NCI-H2029 treated with DMSO at 0.1 percent for 48 hours (cell line): ENCODE data around the gene ENHO.

ENCODE experiments used
- DNase-seq: peaks from one replicate; lab custom pipeline; 2025; lab: John Stamatoyannopoulos, UW

The ENHO gene

GRCh38 chr9:34475097-34475496 is 47.7 kb downstream of the ENHO start:
- DNase-seq = no peak
